ENCODE measurements around the gene MT1H.
"Not testable (repeated sequence)": the region's sequence is repeated elsewhere in the genome, so short reads cannot be mapped to it uniquely, and the experiment has no call there.

The MT1H gene

DNA sequence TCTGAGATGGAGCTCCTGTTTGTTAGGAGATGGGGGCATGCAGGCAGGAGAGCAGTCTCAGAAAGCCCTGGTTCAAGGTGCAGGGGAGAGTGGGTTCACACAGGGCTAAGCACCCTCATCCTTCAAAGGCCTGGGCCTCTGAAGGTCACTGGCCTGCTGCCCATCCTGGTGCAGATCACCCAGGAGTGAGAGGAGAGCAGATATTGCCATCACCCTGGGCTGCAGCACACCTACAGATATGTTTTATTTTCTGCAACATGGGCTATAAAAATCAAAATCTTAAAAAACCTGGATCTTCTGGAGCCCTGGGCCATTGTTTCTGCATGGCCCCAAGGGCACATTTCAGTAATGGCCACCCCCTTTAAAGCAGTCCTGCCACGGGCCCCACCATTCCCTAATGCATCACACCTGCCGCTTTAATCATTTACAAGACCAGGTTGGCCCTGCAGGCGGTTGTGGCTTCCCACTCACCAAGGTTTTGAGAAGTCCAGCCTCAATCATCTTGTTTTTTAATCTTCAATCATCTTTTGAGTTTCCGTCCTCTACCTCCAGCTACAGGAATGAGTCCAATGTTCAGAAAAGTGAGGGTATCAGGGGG, 39.9 kb downstream of the MT1H start:
- Mint-ChIP-seq H3K4me1 (peaks cover 36% of the 10 kb centered on the region), H3K4me3 (peak overlapping the region; percentile 70), H3K9me3 (no peaks in the 10 kb centered on the region), H3K27ac (peak overlapping the region; percentile 88), H3K36me3 (no peaks in the 10 kb centered on the region)
- ATAC-seq (peak; percentile 48), DNase-seq (ENCODE audit: low spot score in 2 of 2) (no peak)

DNA sequence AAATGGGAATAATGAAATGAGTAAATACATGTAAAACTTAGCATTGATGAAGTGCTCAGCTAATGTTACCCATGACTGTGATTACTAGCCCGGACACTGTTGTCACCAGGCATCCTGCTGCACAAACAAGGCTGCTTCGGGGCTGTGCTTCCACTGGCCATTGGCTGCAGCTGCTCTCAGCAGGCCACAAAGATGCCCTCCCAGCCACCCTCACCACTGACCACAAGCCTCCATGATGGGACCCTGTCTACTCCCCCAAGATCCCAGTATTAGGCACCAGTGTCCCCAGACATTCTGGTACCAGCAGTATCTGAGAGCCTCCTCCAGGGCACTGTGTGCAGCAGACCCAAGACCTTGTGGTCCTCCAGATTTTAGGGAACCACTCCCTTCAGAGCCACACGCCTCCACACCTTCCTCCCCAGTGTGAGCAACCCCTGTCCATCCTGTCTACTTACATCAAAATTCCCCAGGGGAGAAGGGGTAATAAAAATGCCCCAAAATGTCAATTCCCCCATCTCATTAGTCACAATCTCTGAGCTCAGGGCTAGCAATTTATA, 40.6 kb downstream of the MT1H start:
- H3K9me3 Mint-ChIP-seq: no peaks in the 10 kb centered on the region
- no peak for DNase-seq (ENCODE audit: low spot score in 2 of 2)
- H3K36me3 Mint-ChIP-seq: no peaks in the 10 kb centered on the region
- H3K4me1 Mint-ChIP-seq: peaks cover 36% of the 10 kb centered on the region
- H3K27ac Mint-ChIP-seq: peak overlapping the region; percentile 88
- ATAC-seq: peak; percentile 48
- H3K4me3 Mint-ChIP-seq: peak overlapping the region; percentile 70

DNA sequence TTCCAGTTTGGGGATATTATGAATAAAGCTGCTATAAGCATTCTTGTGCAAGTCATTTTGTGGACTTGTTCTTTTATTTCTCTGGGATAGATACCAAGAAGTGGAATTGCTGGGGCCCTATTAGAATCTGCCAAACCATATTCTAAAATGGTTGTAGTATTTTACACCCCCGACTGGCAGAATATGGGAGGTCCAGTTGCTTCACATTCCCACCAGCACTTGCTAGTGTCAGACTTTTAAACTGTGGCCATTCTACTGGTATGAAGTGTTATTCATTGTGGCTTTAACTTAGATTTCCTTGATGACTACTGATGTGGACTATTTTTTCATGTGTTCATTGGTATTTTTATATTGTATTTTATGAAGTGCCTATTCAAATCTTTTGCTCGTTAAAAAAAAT, 42.2 kb downstream of the MT1H start:
- Mint-ChIP-seq H3K9me3 (no peaks in the 10 kb centered on the region), H3K36me3 (no peaks in the 10 kb centered on the region), H3K4me1 (peaks cover 36% of the 10 kb centered on the region), H3K4me3 (no peak overlapping the region), H3K27ac (peak overlapping the region; percentile 11)
- DNase-seq (ENCODE audit: low spot score in 2 of 2) (no peak), ATAC-seq (no peak)

DNA sequence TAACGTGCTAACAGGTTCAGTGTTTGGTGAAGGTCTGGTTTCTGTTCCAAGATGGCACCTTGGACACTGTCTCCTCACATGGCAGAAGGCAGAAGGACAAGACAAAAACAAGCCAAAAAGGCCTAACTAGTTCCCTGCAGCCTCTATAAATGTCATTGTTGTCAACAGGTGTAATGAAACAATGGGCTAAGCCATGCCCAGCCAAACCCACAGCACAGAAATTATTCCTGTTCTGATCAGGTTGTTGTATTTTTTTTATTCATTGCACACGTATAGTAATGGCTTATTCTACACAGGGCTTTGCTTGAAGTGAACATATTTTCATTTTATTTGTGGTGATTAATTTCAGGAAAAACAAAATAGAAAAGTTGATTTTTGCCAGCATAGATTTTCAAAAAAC, 44.2 kb downstream of the MT1H start:
- Mint-ChIP-seq H3K27ac (no peak overlapping the region), H3K36me3 (no peaks in the 10 kb centered on the region), H3K4me1 (peaks cover 26% of the 10 kb centered on the region), H3K4me3 (no peak overlapping the region), H3K9me3 (no peaks in the 10 kb centered on the region)
- ATAC-seq (no peak), DNase-seq (ENCODE audit: low spot score in 2 of 2) (no peak)

DNA sequence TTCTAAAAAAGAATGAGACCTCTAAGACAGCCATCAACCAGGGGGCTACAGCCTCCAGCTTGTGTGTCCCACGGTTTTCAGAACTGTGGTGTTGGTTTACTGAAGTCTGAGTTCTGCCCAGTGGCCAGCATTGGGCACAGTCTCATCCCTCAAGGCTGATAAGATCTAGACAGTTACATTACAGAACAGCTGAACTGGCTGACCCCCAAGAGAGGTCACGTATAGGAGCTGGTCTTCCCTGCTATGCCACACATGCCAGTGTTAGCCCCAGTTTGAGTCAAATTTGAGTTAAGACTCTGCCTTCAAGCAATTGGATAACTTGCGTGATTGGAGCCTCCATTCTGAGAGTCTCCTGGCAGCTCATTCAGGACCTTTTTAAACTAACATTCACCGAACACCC, 45.5 kb downstream of the MT1H start:
- Mint-ChIP-seq H3K27ac (no peak overlapping the region), H3K36me3 (no peaks in the 10 kb centered on the region), H3K4me1 (peaks cover 13% of the 10 kb centered on the region), H3K9me3 (no peaks in the 10 kb centered on the region), H3K4me3 (no peak overlapping the region)
- no peak for ATAC-seq
- no peak for DNase-seq (ENCODE audit: low spot score in 2 of 2)

DNA sequence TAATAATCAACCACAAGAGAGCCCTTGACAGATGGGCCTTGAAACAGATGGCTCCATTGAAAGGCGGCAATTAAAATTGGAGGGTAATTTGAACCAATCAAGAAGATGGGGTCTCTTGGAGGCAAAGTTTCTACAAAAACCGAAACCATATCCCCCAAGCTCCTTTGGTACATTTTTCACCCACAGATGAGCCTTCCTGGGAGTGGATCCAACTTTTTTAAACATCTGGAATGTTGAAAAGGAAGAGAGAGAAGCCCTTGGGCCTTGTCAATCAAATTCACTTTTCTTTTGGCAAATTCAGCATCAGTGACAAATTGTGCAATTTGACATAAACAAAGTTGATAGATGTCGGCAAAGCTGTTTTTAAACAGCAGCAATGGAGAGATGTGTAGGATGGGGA, 47.1 kb downstream of the MT1H start:
- Mint-ChIP-seq H3K4me3 (no peak overlapping the region), H3K4me1 (no peaks in the 10 kb centered on the region), H3K9me3 (no peaks in the 10 kb centered on the region), H3K27ac (peak overlapping the region; percentile 56), H3K36me3 (no peaks in the 10 kb centered on the region)
- ATAC-seq: no peak
- DNase-seq (ENCODE audit: low spot score in 2 of 2): no peak

DNA sequence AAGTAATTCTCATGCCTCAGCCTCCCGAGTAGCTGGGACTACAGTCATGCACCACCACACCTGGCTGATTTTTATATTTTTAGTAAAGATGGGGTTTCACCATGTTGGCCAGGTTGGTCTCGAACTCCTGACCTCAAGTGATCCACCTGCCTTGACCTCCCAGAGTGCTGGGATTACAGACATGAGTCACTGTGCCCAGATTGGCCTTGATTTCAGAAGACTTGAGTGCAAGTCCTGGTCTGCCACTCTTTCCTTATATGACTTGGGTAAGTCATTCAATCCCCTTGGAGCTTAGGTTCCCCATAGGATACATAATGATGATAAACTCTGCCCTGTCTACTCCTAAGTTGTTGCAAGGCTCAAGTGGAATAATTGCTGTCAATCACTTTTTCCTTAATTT, 47.9 kb downstream of the MT1H start:
- not testable (repeated sequence) for H3K4me1 Mint-ChIP-seq; DNase-seq (ENCODE audit: low spot score in 2 of 2); ATAC-seq; H3K36me3 Mint-ChIP-seq; H3K27ac Mint-ChIP-seq; H3K9me3 Mint-ChIP-seq; H3K4me3 Mint-ChIP-seq

Measured in stimulated activated effector memory CD8-positive, alpha-beta T cell treated with anti-CD3 and anti-CD28 coated beads, Interleukin-12 subunit alpha, Interleukin-12 subunit beta, amount 100 ng/mL, for 72 hours (primary cell).